Smooth muscle cell (in vitro differentiated cells): ENCODE measurements around the gene ABCD1. TPM values are rescaled to one million over a fixed set of nuclear protein-coding genes. Genes with fewer than 3 reads are reported as not detected.

Experiments used
- DNase-seq: peaks from one replicate; lab custom pipeline; 2025; ENCODE audit not compliant: unreplicated experiment; lab: John Stamatoyannopoulos, UW
- H2AFZ ChIP-seq: fragments of 200-600 bp; sonication (generic); 2 replicates; pipeline ENCODE4 v1.6.0; 2016; ENCODE audit warnings: antibody characterized with exemption, low read depth, mild to moderate bottlenecking
- H3F3A ChIP-seq: fragments of 200-600 bp; sonication (generic); 2 replicates; pipeline ENCODE4 v1.6.0; 2017; ENCODE audit warnings: antibody characterized with exemption, low read depth
- H3K27ac ChIP-seq: fragments of 200-600 bp; sonication (generic); 2 replicates; pipeline ENCODE4 v1.5.1; 2016; ENCODE audit warnings: low read depth, mild to moderate bottlenecking
- H3K27me3 ChIP-seq: fragments of 200-600 bp; sonication (generic); 2 replicates; pipeline ENCODE4 v1.6.1; 2016; ENCODE audit warnings: low read depth, mild to moderate bottlenecking
- H3K36me3 ChIP-seq: fragments of 200-600 bp; sonication (generic); 2 replicates; pipeline ENCODE4 v1.5.1; 2016; ENCODE audit warnings: low read depth
- H3K4me1 ChIP-seq: fragments of 200-600 bp; sonication (generic); 2 replicates; pipeline ENCODE4 v1.5.1; 2016; ENCODE audit warnings: low read depth
- H3K4me2 ChIP-seq: fragments of 200-600 bp; sonication (generic); 2 replicates; pipeline ENCODE4 v1.6.0; 2016; ENCODE audit warnings: mild to moderate bottlenecking
- H3K4me3 ChIP-seq: fragments of 200-600 bp; sonication (generic); 2 replicates; pipeline ENCODE4 v1.5.1; 2016; ENCODE audit warnings: mild to moderate bottlenecking
- H3K79me2 ChIP-seq: fragments of 200-600 bp; sonication (generic); 2 replicates; pipeline ENCODE4 v1.6.0; 2016; ENCODE audit warnings: low read depth, mild to moderate bottlenecking
- H3K9ac ChIP-seq: fragments of 200-600 bp; sonication (generic); 2 replicates; pipeline ENCODE4 v1.6.0; 2016; ENCODE audit warnings: low read depth
- H3K9me3 ChIP-seq: fragments of 200-600 bp; sonication (generic); replicated peaks from 2 replicates; pipeline ENCODE4 v1.5.1; 2016; ENCODE audit warnings: low read depth
- H4K20me1 ChIP-seq: fragments of 200-600 bp; sonication (generic); 2 replicates; pipeline ENCODE4 v1.6.0; 2016; ENCODE audit warnings: low read depth
- CTCF ChIP-seq: fragments of 200-600 bp; sonication (generic); IDR thresholded peaks from 2 replicates; pipeline ENCODE4 v1.5.1; 2017; ENCODE audit warnings: borderline replicate concordance, mild to moderate bottlenecking, antibody characterized with exemption; ENCODE audit not compliant: insufficient read depth, poor library complexity, severe bottlenecking
- WGBS: methylation state at CpG from one replicate; pipeline ENCODE4 v1.1.7; 2016; ENCODE audit warnings: low lambda C conversion rate; 5-methylcytosine and 5-hydroxymethylcytosine counted together
- polyA plus RNA-seq: library from polyadenylated mRNA; unstranded; fragments of >200 nt; fragmentation: Nextera tagmentation; extraction: Ambion mirVana; gene quantifications from 2 replicates; pipeline ENCODE4 v1.2.1, GENCODE V29; 2016
- total RNA-seq: library from RNA; depleted of rRNA; stranded (reverse); fragments of >200 nt; gene quantifications from 2 replicates; pipeline ENCODE4 v1.2.3, GENCODE V29; 2014

Gene ABCD1
- total and polyA plus RNA-seq, 2 experiments from 2014 or later, result 6.2 to 10.9 TPM

GRCh38 chrX:153766871-153767673 is 42.4 kb downstream of the ABCD1 start:
- WGBS, result 91% methylated on average over 40 of the region's 56 CpGs
- Histone ChIP-seq H3K27me3 (no peaks in the 10 kb centered on the region), H2AFZ (no peak overlapping the region), H4K20me1 (no peaks in the 10 kb centered on the region), H3K4me3 (no peak overlapping the region), H3K27ac (no peak overlapping the region), H3K9me3 (no peaks in the 10 kb centered on the region), H3K4me2 (no peak overlapping the region), H3F3A (no peaks in the 10 kb centered on the region), H3K79me2 (no peaks in the 10 kb centered on the region), H3K4me1 (no peaks in the 10 kb centered on the region), H3K9ac (no peak overlapping the region), H3K36me3 (no peaks in the 10 kb centered on the region)
- no peak for TF ChIP-seq CTCF
- DNase-seq, result no peak

- 97% methylated on average over 20 of the region's 20 CpGs for WGBS
Measured at GRCh38 chrX:153767674-153768055, 43.0 kb downstream of the ABCD1 start.

GRCh38 chrX:153768311-153769157 is 43.9 kb downstream of the ABCD1 start:
- Histone ChIP-seq H2AFZ (no peak overlapping the region), H4K20me1 (no peaks in the 10 kb centered on the region), H3K4me1 (no peaks in the 10 kb centered on the region), H3K27ac (no peak overlapping the region), H3K36me3 (no peaks in the 10 kb centered on the region), H3K4me2 (no peak overlapping the region), H3K79me2 (no peaks in the 10 kb centered on the region), H3K9ac (no peak overlapping the region), H3K9me3 (no peaks in the 10 kb centered on the region), H3K27me3 (no peaks in the 10 kb centered on the region), H3F3A (no peaks in the 10 kb centered on the region), H3K4me3 (no peak overlapping the region)
- WGBS, result 92% methylated on average over 19 of the region's 22 CpGs
- no peak for DNase-seq
- TF ChIP-seq CTCF, result no peak

More at GRCh38 chrX:153767674-153768055, 43.0 kb downstream of the ABCD1 start:
- no peaks in the 10 kb centered on the region for H3K79me2 ChIP-seq
- H4K20me1 ChIP-seq, result no peaks in the 10 kb centered on the region
- no peaks in the 10 kb centered on the region for H3K36me3 ChIP-seq
- no peak overlapping the region for H3K9ac ChIP-seq
- H3K4me2 ChIP-seq, result no peak overlapping the region
- H3K4me3 ChIP-seq, result no peak overlapping the region
- DNase-seq, result no peak
- H3K4me1 ChIP-seq, result no peaks in the 10 kb centered on the region
- no peaks in the 10 kb centered on the region for H3K9me3 ChIP-seq
- no peak overlapping the region for H2AFZ ChIP-seq
- no peak for TF ChIP-seq CTCF
- no peak overlapping the region for H3K27ac ChIP-seq
- no peaks in the 10 kb centered on the region for H3K27me3 ChIP-seq
- H3F3A ChIP-seq, result no peaks in the 10 kb centered on the region
